GM15510 (cell line): ENCODE measurements around the gene ANKRD40CL.

Source experiments
- POLR2A ChIP-seq: IDR thresholded peaks from 3 replicates; pipeline ENCODE4 v1.6.1; 2011; ENCODE audit warnings: borderline replicate concordance; ENCODE audit not compliant: insufficient read length; ENCODE audit errors: extremely low read depth

Gene ANKRD40CL

GRCh38 chr17:50774225-50774803, 7.0 kb upstream of the ANKRD40CL start:
- TF ChIP-seq POLR2A, result no peak

- TF ChIP-seq POLR2A, result no peak
Measured at GRCh38 chr17:50771991-50772785, 4.9 kb upstream of the ANKRD40CL start.

GRCh38 chr17:50770346-50770745, 3.0 kb upstream of the ANKRD40CL start:
- TF ChIP-seq POLR2A, result no peak

- no peak for TF ChIP-seq POLR2A
Measured at GRCh38 chr17:50769884-50770283, 2.6 kb upstream of the ANKRD40CL start.

GRCh38 chr17:50768346-50768761, 1.0 kb upstream of the ANKRD40CL start:
- no peak for TF ChIP-seq POLR2A

GRCh38 chr17:50767030-50767429, 288 bp downstream of the ANKRD40CL start:
- no peak for TF ChIP-seq POLR2A

GRCh38 chr17:50766222-50767023, 895 bp downstream of the ANKRD40CL start:
- no peak for TF ChIP-seq POLR2A

GRCh38 chr17:50765454-50766221, 1.7 kb downstream of the ANKRD40CL start:
- TF ChIP-seq POLR2A, result no peak

- TF ChIP-seq POLR2A, result no peak
Measured at GRCh38 chr17:50764734-50765149, 2.6 kb downstream of the ANKRD40CL start.

- TF ChIP-seq POLR2A, result no peak
Measured at GRCh38 chr17:50763716-50764475, 3.4 kb downstream of the ANKRD40CL start.

GRCh38 chr17:50762177-50762576, 5.1 kb downstream of the ANKRD40CL start:
- TF ChIP-seq POLR2A, result no peak

- no peak for TF ChIP-seq POLR2A
Measured at GRCh38 chr17:50758989-50759544, 8.3 kb downstream of the ANKRD40CL start.

GRCh38 chr17:50758524-50758923, 8.8 kb downstream of the ANKRD40CL start:
- TF ChIP-seq POLR2A, result no peak

GRCh38 chr17:50754521-50754920, 12.8 kb downstream of the ANKRD40CL start:
- no peak for TF ChIP-seq POLR2A
